HepG2 (cell line): Measurements from ENCODE around the gene LMX1B. TPM values are rescaled to one million over a fixed set of nuclear protein-coding genes. Genes with fewer than 3 reads are reported as not detected.

ENCODE experiments used
- ATAC-seq: fragments of 200-7000 bp; cut with Tn5 transposase; 3 replicates; pipeline ENCODE4 v1.9.1; 2020; ENCODE audit warnings: mild to moderate bottlenecking, moderate library complexity
- BruUV-seq: library from RNA; stranded (reverse); fragments of 400-500 nt; replicated peaks from 2 replicates; lab custom pipeline; 2021; lab: Mats Ljungman, UMichigan
- CTCF ChIA-PET: fragments of 300-600 bp; formaldehyde crosslinking; extraction: SDS; loops from one replicate; lab custom pipeline; 2021; ENCODE audit warnings: low total read pairs, inconsistent platforms, low intra/inter-chr PET ratio; lab: Yijun Ruan, JAX
- POLR2A ChIA-PET: fragments of 350-600 bp; sonication (Branson Sonifier 250); formaldehyde crosslinking; loops from one replicate; lab custom pipeline; 2020; ENCODE audit warnings: antibody characterized with exemption, inconsistent platforms; lab: Yijun Ruan, JAX
- DNase-seq: peaks from one replicate; pipeline ENCODE4 v3.0.0-alpha.2; 2015; ENCODE audit warnings: low spot score
- FAIRE-seq: peaks from 3 replicates; lab custom pipeline; 2011; peaks lifted over from hg19 to GRCh38; lab: Jason Lieb, UNC
- H2AFZ ChIP-seq: one replicate; pipeline ENCODE4 v1.6.1; 2011; ENCODE audit warnings: low read length, inconsistent platforms
- H3K27ac ChIP-seq: fragments of 300-600 bp; 3 replicates; pipeline ENCODE4 v1.8.0; 2011; ENCODE audit warnings: mixed run types, mild to moderate bottlenecking, mixed read lengths, low read length, inconsistent platforms; ENCODE audit not compliant: insufficient read depth; ENCODE audit errors: extremely low read length
- H3K27me3 ChIP-seq, 2 experiments: fragments of 200-600 bp in 1 of 2; 2 replicates in 1 of 2; 3 replicates in 1 of 2; pipeline versions ENCODE4 v1.6.0 to v1.8.0; 2011; ENCODE audit warnings: low read length in 2 of 2, mild to moderate bottlenecking in 2 of 2, moderate library complexity in 2 of 2, inconsistent platforms in 1 of 2; ENCODE audit not compliant: insufficient read depth in 2 of 2, control insufficient read depth in 1 of 2
- H3K36me3 ChIP-seq, 2 experiments: fragments of 200-600 bp in 1 of 2; replicated peaks in 1 of 2; 2 replicates in 1 of 2; 3 replicates in 1 of 2; pipeline versions ENCODE4 v1.5.1 to v1.8.0; 2011; ENCODE audit warnings: low read length in 2 of 2, inconsistent platforms in 1 of 2; ENCODE audit not compliant: insufficient read depth in 2 of 2, control insufficient read depth in 1 of 2
- H3K4me1 ChIP-seq: 2 replicates; pipeline ENCODE4 v1.5.1; 2012; ENCODE audit warnings: low read length, inconsistent platforms; ENCODE audit not compliant: insufficient read depth
- H3K4me2 ChIP-seq: 2 replicates; pipeline ENCODE4 v1.6.0; 2011; ENCODE audit warnings: low read depth, low read length, inconsistent platforms
- H3K4me3 ChIP-seq, 3 experiments: fragments of 200-600 bp in 1 of 3; sonication (generic), shearing (Covaris generic) in 1 of 3; replicated peaks in 1 of 3; 2 replicates each; pipeline ENCODE4 v1.5.1; 2011 to 2016; ENCODE audit warnings: low read length in 3 of 3, inconsistent platforms in 2 of 3, low read depth in 2 of 3, mild to moderate bottlenecking in 2 of 3, control low read depth in 1 of 3, mixed read lengths in 1 of 3; ENCODE audit not compliant: insufficient read depth in 1 of 3
- H3K79me2 ChIP-seq: one replicate; pipeline ENCODE4 v1.6.1; 2011; ENCODE audit warnings: low read length, inconsistent platforms; ENCODE audit not compliant: insufficient read depth
- H3K9ac ChIP-seq: 2 replicates; pipeline ENCODE4 v1.6.0; 2011; ENCODE audit warnings: mild to moderate bottlenecking, low read depth, low read length, inconsistent platforms; ENCODE audit not compliant: insufficient read depth
- H3K9me3 ChIP-seq: 2 replicates; pipeline ENCODE4 v1.5.1; 2012; ENCODE audit warnings: mild to moderate bottlenecking, low read length
- H4K20me1 ChIP-seq: 2 replicates; pipeline ENCODE4 v1.6.0; 2011; ENCODE audit warnings: inconsistent platforms, mild to moderate bottlenecking, low read length, moderate library complexity; ENCODE audit not compliant: insufficient read depth
- CBFB ChIP-seq: sonication (generic); formaldehyde crosslinking; IDR thresholded peaks from 2 replicates; pipeline ENCODE4 v1.4.0; 2020; ENCODE audit warnings: missing genetic modification reagents
- CREB1 ChIP-seq, 2 experiments: fragments of 450-650 bp in 1 of 2; IDR thresholded peaks; 2 replicates each; pipeline ENCODE4 v1.6.1; 2016 to 2017; ENCODE audit warnings: control low read depth in 1 of 2, mild to moderate bottlenecking in 1 of 2, missing compliant biosample characterization in 1 of 2, missing genetic modification characterization in 1 of 2
- MYNN ChIP-seq: sonication (generic); formaldehyde crosslinking; IDR thresholded peaks from 2 replicates; pipeline ENCODE4 v1.4.0; 2020; ENCODE audit warnings: mild to moderate bottlenecking, low read depth, missing genetic modification reagents
- ZMYM3 ChIP-seq: sonication (generic); formaldehyde crosslinking; IDR thresholded peaks from 2 replicates; pipeline ENCODE4 v1.5.1; 2020; ENCODE audit warnings: mild to moderate bottlenecking, missing genetic modification reagents
- ZNF12 ChIP-seq: sonication (generic); formaldehyde crosslinking; IDR thresholded peaks from 2 replicates; pipeline ENCODE4 v1.5.0; 2020; ENCODE audit warnings: missing genetic modification reagents
- ZNF282 ChIP-seq: fragments of 450-650 bp; IDR thresholded peaks from 2 replicates; pipeline ENCODE4 v1.6.1; 2018; ENCODE audit not compliant: partially characterized antibody
- ZNF749 ChIP-seq: sonication (generic); formaldehyde crosslinking; IDR thresholded peaks from 2 replicates; pipeline ENCODE4 v1.8.0; 2022; ENCODE audit warnings: mild to moderate bottlenecking, missing genetic modification reagents, moderate library complexity, borderline replicate concordance
- WGBS: methylation state at CpG from one replicate; pipeline ENCODE4 v1.1.6; 2017; ENCODE audit warnings: low lambda C conversion rate; 5-methylcytosine and 5-hydroxymethylcytosine counted together
- in situ Hi-C: cut with HindIII; loops from 2 replicates; pipeline ENCODE4 v1.10.0; 2017; ENCODE audit warnings: low pct_unique_long_range_greater_than_20kb; ENCODE audit not compliant: extremely low pct_ligation_motif_present
- intact Hi-C: fragments of 100-400 bp; cut with micrococcal nuclease; formaldehyde crosslinking; loops from one replicate; pipeline ENCODE4 v1.10.0; 2022; ENCODE audit not compliant: unreplicated experiment
- polyA plus RNA-seq, 8 experiments: library from polyadenylated mRNA; depleted of rRNA in 3 of 8; stranded (reverse) in 7 of 8; unstranded in 1 of 8; fragments of >200 nt; fragmentation: Illumina TruSeq in 4 of 8; extraction: Trizol in 4 of 8; gene quantifications; 2 replicates each; pipeline versions ENCODE4 v1.2.1 to v1.2.3, GENCODE V29; 2011 to 2016; ENCODE audit warnings: low read depth in 4 of 8, missing spikeins in 1 of 8, mixed read lengths in 1 of 8; ENCODE audit not compliant: insufficient read depth in 1 of 8
- total RNA-seq, 5 experiments: library from RNA; depleted of rRNA; stranded (reverse); fragments of >200 nt; fragmentation: Illumina TruSeq; extraction: Trizol; gene quantifications; 2 replicates each; pipeline ENCODE4 v1.2.3, GENCODE V29; 2016; ENCODE audit warnings: low read depth in 1 of 5
- TF ChIP-seq, protein P1 (sequence below): sonication (generic); formaldehyde crosslinking; IDR thresholded peaks from 2 replicates; pipeline ENCODE4 v1.5.0; 2020; ENCODE audit warnings: missing genetic modification reagents
- TF ChIP-seq, protein P2 (sequence below): sonication (generic); formaldehyde crosslinking; IDR thresholded peaks from 2 replicates; pipeline ENCODE4 v1.5.0; 2020; ENCODE audit warnings: mild to moderate bottlenecking, missing genetic modification reagents, borderline replicate concordance

Gene LMX1B
- total and polyA plus RNA-seq, 2 of the 13 experiments (the other 11 are each of a cell fraction or from before 2014, with no cell fraction given) = not detected

DNA sequence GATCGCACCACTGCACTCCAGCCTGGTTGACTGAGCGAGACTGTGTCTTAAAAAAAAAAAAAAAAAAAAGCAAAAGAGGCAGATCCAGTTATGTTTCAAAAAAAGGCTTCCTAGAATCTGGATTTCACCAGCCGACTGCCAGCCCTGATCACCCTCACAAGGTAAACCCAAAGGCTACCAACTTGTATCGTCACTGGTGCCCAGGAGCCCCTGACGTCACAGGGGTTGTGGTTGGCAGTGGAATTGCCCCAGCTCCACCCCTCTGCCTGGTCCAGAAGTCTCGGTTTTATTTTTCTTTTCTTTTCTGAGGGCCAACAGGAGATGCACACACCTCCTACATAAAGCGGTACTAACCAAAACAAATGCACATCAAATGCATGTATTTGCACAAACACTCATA lies 6.0 kb upstream of the LMX1B start:
- in situ Hi-C loops = no loop called here
- Histone ChIP-seq H4K20me1 (peaks cover 5% of the 10 kb centered on the region; the same call in 1 of the 2 replicates), H3K36me3 (no peaks in the 10 kb centered on the region), H2AFZ (no peak overlapping the region), H3K4me2 (no peak overlapping the region), H3K27ac (no peak overlapping the region), H3K4me3 (no peak overlapping the region), H3K79me2 (no peaks in the 10 kb centered on the region), H3K9me3 (no peaks in the 10 kb centered on the region), H3K4me1 (peaks cover 32% of the 10 kb centered on the region), H3K9ac (no peak overlapping the region), H3K27me3 (peaks cover 24 to 72% of the 10 kb centered on the region in 2 experiments)
- intact Hi-C loops = no loop called here
- TF ChIP-seq ZNF749 (CRISPR knock-in tag) (no peak), CREB1 (IDR thresholded peaks at IDR 0.05) (peak; percentile 89), CREB1 (CRISPR knock-in tag; IDR thresholded peaks at IDR 0.05) (no peak)
- ChIA-PET CTCF (no interaction called here), POLR2A (no interaction called here)
- ATAC-seq (no peak), FAIRE-seq (no peak), DNase-seq (no peak)
- BruUV-seq = no TSS peak
- WGBS = 32% methylated on average over 7 of the region's 7 CpGs

DNA sequence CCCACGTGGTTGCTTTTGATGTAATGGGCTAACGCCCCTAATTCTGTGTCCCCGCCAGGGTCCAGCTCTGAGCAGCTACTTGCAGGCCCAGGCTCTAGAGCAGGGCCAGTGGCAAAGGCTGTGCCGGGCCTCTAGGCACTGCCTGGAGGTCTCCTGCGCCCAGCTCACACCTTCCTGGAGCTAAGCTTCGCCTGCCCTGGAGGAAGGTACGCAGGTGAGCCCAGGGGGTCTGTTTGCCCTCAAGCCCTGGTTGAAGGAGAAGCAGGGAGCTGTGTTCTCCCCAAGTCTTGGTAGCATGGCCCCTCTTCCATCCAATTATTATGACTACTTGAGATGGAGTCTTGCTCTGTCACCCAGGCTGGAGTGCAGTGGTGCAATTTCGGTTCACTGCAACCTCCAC lies 5.2 kb upstream of the LMX1B start:
- intact Hi-C loops (no loop called here), in situ Hi-C loops (no loop called here)
- no peaks in the 10 kb centered on the region for H3K9me3 ChIP-seq
- H3K27ac ChIP-seq = no peak overlapping the region
- H3K4me2 ChIP-seq = no peak overlapping the region
- no peak for DNase-seq
- WGBS = 30% methylated on average over 8 of the region's 8 CpGs
- H3K36me3 ChIP-seq = no peaks in the 10 kb centered on the region
- H3K27me3 ChIP-seq = peaks cover 24 to 72% of the 10 kb centered on the region in 2 experiments
- no peak overlapping the region for H3K4me3 ChIP-seq
- peaks cover 37% of the 10 kb centered on the region for H3K4me1 ChIP-seq
- no peak for FAIRE-seq
- no peak overlapping the region for H2AFZ ChIP-seq
- CTCF ChIA-PET = no interaction called here
- no TSS peak for BruUV-seq
- no peak for ATAC-seq
- H3K79me2 ChIP-seq = no peaks in the 10 kb centered on the region
- H4K20me1 ChIP-seq = peaks cover 5% of the 10 kb centered on the region; the same call in 1 of the 2 replicates
- POLR2A ChIA-PET = no interaction called here
- no peak overlapping the region for H3K9ac ChIP-seq
- TF ChIP-seq ZNF282 = no peak
- no peak for TF ChIP-seq ZMYM3 (CRISPR knock-in tag)
- no peak for TF ChIP-seq CBFB (CRISPR knock-in tag)
- TF ChIP-seq ZNF12 (CRISPR knock-in tag) = no peak
- TF ChIP-seq, protein P1, sequence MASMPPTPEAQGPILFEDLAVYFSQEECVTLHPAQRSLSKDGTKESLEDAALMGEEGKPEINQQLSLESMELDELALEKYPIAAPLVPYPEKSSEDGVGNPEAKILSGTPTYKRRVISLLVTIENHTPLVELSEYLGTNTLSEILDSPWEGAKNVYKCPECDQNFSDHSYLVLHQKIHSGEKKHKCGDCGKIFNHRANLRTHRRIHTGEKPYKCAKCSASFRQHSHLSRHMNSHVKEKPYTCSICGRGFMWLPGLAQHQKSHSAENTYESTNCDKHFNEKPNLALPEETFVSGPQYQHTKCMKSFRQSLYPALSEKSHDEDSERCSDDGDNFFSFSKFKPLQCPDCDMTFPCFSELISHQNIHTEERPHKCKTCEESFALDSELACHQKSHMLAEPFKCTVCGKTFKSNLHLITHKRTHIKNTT = no peak
- TF ChIP-seq MYNN = no peak
- TF ChIP-seq, protein P2, sequence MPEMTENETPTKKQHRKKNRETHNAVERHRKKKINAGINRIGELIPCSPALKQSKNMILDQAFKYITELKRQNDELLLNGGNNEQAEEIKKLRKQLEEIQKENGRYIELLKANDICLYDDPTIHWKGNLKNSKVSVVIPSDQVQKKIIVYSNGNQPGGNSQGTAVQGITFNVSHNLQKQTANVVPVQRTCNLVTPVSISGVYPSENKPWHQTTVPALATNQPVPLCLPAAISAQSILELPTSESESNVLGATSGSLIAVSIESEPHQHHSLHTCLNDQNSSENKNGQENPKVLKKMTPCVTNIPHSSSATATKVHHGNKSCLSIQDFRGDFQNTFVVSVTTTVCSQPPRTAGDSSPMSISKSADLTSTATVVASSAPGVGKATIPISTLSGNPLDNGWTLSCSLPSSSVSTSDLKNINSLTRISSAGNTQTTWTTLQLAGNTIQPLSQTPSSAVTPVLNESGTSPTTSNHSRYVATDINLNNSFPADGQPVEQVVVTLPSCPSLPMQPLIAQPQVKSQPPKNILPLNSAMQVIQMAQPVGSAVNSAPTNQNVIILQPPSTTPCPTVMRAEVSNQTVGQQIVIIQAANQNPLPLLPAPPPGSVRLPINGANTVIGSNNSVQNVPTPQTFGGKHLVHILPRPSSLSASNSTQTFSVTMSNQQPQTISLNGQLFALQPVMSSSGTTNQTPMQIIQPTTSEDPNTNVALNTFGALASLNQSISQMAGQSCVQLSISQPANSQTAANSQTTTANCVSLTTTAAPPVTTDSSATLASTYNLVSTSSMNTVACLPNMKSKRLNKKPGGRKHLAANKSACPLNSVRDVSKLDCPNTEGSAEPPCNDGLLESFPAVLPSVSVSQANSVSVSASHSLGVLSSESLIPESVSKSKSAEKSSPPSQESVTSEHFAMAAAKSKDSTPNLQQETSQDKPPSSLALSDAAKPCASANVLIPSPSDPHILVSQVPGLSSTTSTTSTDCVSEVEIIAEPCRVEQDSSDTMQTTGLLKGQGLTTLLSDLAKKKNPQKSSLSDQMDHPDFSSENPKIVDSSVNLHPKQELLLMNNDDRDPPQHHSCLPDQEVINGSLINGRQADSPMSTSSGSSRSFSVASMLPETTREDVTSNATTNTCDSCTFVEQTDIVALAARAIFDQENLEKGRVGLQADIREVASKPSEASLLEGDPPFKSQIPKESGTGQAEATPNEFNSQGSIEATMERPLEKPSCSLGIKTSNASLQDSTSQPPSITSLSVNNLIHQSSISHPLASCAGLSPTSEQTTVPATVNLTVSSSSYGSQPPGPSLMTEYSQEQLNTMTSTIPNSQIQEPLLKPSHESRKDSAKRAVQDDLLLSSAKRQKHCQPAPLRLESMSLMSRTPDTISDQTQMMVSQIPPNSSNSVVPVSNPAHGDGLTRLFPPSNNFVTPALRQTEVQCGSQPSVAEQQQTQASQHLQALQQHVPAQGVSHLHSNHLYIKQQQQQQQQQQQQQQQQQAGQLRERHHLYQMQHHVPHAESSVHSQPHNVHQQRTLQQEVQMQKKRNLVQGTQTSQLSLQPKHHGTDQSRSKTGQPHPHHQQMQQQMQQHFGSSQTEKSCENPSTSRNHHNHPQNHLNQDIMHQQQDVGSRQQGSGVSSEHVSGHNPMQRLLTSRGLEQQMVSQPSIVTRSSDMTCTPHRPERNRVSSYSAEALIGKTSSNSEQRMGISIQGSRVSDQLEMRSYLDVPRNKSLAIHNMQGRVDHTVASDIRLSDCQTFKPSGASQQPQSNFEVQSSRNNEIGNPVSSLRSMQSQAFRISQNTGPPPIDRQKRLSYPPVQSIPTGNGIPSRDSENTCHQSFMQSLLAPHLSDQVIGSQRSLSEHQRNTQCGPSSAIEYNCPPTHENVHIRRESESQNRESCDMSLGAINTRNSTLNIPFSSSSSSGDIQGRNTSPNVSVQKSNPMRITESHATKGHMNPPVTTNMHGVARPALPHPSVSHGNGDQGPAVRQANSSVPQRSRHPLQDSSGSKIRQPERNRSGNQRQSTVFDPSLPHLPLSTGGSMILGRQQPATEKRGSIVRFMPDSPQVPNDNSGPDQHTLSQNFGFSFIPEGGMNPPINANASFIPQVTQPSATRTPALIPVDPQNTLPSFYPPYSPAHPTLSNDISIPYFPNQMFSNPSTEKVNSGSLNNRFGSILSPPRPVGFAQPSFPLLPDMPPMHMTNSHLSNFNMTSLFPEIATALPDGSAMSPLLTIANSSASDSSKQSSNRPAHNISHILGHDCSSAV (CRISPR knock-in tag) = no peak
